ENCODE data around the gene PCK1. TPM values are rescaled to one million over a fixed set of nuclear protein-coding genes. Genes with fewer than 3 reads are reported as not detected.

Gene PCK1
- total RNA-seq, 1 donor from 2014 or later = not detected

- Mint-ChIP-seq H3K27ac (ENCODE audit: unreplicated experiment) (no peak overlapping the region), H3K9me3 (no peaks in the 10 kb centered on the region), H3K4me3 (no peak overlapping the region), H3K4me1 (peaks cover 9% of the 10 kb centered on the region), H3K36me3 (ENCODE audit: low read depth) (no peaks in the 10 kb centered on the region), H3K27me3 (ENCODE audit: low read depth) (peaks cover 9% of the 10 kb centered on the region)
- no peak for TF ChIP-seq CTCF (conservative IDR thresholded peaks at IDR 0.05)
- DNase-seq (ENCODE audit: low read depth, low spot score) = no peak
Observed at GRCh38 chr20:57545927-57546662, 14.8 kb upstream of the PCK1 start.

GRCh38 chr20:57546956-57547649 is 13.8 kb upstream of the PCK1 start:
- Mint-ChIP-seq H3K9me3 (no peaks in the 10 kb centered on the region), H3K27me3 (ENCODE audit: low read depth) (peaks cover 9% of the 10 kb centered on the region), H3K27ac (ENCODE audit: unreplicated experiment) (no peak overlapping the region), H3K36me3 (ENCODE audit: low read depth) (no peaks in the 10 kb centered on the region), H3K4me3 (no peak overlapping the region), H3K4me1 (peaks cover 9% of the 10 kb centered on the region)
- no peak for TF ChIP-seq CTCF (conservative IDR thresholded peaks at IDR 0.05)
- no peak for DNase-seq (ENCODE audit: low read depth, low spot score)

- Mint-ChIP-seq H3K27me3 (ENCODE audit: low read depth) (peaks cover 5% of the 10 kb centered on the region), H3K4me1 (peaks cover 9% of the 10 kb centered on the region), H3K36me3 (ENCODE audit: low read depth) (no peaks in the 10 kb centered on the region), H3K4me3 (no peak overlapping the region), H3K9me3 (no peaks in the 10 kb centered on the region), H3K27ac (ENCODE audit: unreplicated experiment) (no peak overlapping the region)
- no peak for DNase-seq (ENCODE audit: low read depth, low spot score)
- TF ChIP-seq CTCF (conservative IDR thresholded peaks at IDR 0.05) = no peak
Observed at GRCh38 chr20:57548177-57549058, 12.5 kb upstream of the PCK1 start.

DNA sequence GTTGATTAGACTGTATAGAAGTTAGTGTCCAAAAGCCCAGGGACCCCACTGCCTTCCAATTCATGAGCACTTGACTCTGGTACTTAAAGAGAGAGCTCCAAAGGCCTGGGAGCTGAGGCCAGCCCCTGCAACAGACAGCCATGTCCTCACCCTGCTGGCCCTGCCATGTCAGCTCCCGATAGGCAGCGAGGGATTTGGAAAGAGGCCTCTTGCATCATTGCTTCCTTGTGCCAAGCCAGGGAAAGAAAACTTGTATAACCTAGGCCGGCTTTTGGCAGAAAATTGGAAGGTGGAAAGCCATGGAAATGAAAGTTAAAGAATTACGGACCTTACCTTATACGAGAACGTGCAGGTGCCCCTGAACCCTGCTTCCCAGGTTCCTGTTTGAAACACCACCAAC is 8.4 kb upstream of the PCK1 start:
- no peak overlapping the region for H3K27ac Mint-ChIP-seq (ENCODE audit: unreplicated experiment)
- H3K27me3 Mint-ChIP-seq (ENCODE audit: low read depth) = peaks cover 16% of the 10 kb centered on the region
- H3K4me3 Mint-ChIP-seq = no peak overlapping the region
- no peak for DNase-seq (ENCODE audit: low read depth, low spot score)
- no peaks in the 10 kb centered on the region for H3K36me3 Mint-ChIP-seq (ENCODE audit: low read depth)
- no peak for TF ChIP-seq CTCF (conservative IDR thresholded peaks at IDR 0.05)
- no peaks in the 10 kb centered on the region for H3K4me1 Mint-ChIP-seq
- no peaks in the 10 kb centered on the region for H3K9me3 Mint-ChIP-seq

DNA sequence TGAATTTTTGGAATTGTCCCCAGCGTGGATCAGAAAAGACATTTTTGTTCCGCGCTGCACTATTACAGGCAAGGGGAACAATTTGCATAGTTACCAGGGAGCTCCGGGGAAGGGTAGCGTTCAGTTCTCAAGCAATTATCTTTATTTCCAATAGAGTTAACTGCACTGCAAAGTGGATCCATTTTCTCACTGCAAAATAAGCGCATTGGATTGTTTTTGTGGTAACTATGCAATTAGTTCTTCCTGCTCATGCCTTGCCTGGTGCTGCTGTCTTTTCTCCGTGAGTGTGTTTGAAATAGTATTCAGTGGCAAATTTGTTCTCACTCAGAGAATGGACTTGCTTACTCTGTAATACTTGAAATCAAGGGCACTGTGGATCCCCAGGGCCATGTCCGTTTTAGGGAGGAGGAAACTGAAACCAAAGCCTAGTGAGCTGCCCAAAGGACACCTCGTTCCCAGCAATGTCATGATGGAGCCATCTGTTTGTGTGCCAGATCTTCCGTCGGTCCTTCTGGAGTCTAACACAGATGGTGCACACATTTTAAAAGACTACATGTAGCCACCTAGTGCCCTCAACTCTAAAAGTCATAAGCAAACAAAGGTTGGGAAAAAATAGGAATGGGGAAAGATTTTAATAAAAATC is 7.4 kb upstream of the PCK1 start:
- H3K4me1 Mint-ChIP-seq = no peaks in the 10 kb centered on the region
- TF ChIP-seq CTCF (conservative IDR thresholded peaks at IDR 0.05) = no peak
- H3K9me3 Mint-ChIP-seq = no peaks in the 10 kb centered on the region
- H3K36me3 Mint-ChIP-seq (ENCODE audit: low read depth) = no peaks in the 10 kb centered on the region
- H3K27me3 Mint-ChIP-seq (ENCODE audit: low read depth) = peaks cover 25% of the 10 kb centered on the region
- DNase-seq (ENCODE audit: low read depth, low spot score) = no peak
- no peak overlapping the region for H3K4me3 Mint-ChIP-seq
- no peak overlapping the region for H3K27ac Mint-ChIP-seq (ENCODE audit: unreplicated experiment)

Data from neural crest cell (in vitro differentiated cells).